AG09309 (cell line): Measurements from ENCODE around the gene HDAC7.

Source experiments
- DNase-seq: peaks from one replicate; pipeline ENCODE4 v3.0.0-alpha.2; 2010; ENCODE audit warnings: low read depth
- H3K4me3 ChIP-seq: 2 replicates; pipeline ENCODE4 v1.5.1; 2011; ENCODE audit warnings: mild to moderate bottlenecking, low read depth, low read length, moderate library complexity; ENCODE audit not compliant: control insufficient read depth
- TF ChIP-seq, protein P1 (sequence below): IDR thresholded peaks from 2 replicates; pipeline ENCODE4 v1.5.1; 2011; ENCODE audit warnings: mild to moderate bottlenecking, low read depth, low read length, inconsistent platforms; ENCODE audit not compliant: insufficient read depth, control insufficient read depth; ENCODE audit errors: missing control alignments

The HDAC7 gene

DNA sequence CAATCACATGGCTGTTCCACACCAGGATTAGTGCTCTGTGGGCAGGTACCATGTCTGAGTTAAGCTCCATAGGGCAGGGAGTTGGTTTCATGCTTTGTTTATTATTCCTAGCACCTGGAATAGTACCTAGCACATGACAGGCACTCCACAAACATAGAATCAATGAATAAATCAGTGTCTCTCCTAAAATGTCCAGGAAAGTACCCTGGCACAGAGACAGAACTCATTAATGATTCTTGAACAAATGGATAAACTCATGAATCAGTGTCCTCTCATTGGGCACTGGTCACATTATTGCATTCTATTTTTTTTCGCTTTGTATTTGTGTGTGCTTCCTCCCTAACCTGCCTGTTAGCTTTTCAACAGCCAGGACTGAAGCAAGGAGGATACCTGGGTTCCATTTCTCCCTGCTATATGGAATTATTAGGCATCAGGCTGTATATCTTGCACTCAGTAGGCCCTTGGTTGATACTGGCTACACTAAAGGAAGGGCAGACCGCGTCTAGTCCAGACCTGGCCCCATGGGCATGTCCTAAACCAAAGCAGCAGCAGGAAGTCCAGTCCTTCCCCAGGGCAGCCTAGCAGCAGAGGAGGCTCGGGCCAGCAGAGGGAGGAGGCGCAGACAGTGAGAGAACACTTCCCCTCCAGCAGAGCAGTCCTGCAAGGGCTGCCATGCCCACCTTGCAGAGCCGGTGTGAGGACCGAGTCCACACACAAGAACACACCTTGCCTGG, 18.4 kb downstream of the HDAC7 start:
- TF ChIP-seq, protein P1, sequence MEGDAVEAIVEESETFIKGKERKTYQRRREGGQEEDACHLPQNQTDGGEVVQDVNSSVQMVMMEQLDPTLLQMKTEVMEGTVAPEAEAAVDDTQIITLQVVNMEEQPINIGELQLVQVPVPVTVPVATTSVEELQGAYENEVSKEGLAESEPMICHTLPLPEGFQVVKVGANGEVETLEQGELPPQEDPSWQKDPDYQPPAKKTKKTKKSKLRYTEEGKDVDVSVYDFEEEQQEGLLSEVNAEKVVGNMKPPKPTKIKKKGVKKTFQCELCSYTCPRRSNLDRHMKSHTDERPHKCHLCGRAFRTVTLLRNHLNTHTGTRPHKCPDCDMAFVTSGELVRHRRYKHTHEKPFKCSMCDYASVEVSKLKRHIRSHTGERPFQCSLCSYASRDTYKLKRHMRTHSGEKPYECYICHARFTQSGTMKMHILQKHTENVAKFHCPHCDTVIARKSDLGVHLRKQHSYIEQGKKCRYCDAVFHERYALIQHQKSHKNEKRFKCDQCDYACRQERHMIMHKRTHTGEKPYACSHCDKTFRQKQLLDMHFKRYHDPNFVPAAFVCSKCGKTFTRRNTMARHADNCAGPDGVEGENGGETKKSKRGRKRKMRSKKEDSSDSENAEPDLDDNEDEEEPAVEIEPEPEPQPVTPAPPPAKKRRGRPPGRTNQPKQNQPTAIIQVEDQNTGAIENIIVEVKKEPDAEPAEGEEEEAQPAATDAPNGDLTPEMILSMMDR = peak; percentile 20
- no peak for DNase-seq
- H3K4me3 ChIP-seq = no peak overlapping the region

- TF ChIP-seq, protein P1 = no peak
- H3K4me3 ChIP-seq = no peak overlapping the region
These were observed 19.1 kb downstream of the HDAC7 start for GRCh38 chr12:47800582-47800981.

DNA sequence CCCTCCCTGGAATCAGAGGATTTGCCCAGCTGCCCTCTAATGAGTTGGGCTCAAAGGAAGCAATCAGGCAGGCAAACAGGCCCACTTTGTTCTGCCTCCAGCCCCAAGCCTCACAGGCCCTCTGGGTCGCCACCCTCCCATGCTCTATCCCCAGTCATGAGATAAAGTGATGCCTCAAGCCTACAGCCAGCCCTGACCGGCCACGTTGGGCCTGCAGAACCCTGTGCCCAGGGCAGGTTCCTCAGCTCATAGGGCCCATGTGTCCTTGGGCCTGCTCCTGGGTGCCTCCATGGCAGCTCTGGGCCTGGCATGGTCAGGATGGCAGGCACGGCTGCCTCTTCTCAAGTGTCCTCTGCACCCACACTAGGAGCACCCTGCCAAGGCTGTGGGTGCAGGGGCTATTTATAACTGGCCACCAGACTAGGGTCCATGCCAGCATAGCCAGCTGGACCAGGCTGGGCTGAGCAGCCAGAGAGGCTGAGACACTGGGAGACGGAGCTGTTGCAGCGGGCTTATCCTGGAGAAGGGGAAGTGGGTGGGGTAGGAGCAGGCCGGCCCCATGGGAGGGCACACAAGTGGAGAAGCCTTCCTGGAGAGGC, 20.2 kb downstream of the HDAC7 start:
- TF ChIP-seq, protein P1 = no peak
- DNase-seq = no peak
- no peak overlapping the region for H3K4me3 ChIP-seq

More at GRCh38 chr12:47800582-47800981, 19.1 kb downstream of the HDAC7 start:
- no peak for DNase-seq

GRCh38 chr12:47798382-47798948, 21.2 kb downstream of the HDAC7 start:
- DNase-seq = no peak
- H3K4me3 ChIP-seq = no peak overlapping the region
- TF ChIP-seq, protein P1 = no peak

DNA sequence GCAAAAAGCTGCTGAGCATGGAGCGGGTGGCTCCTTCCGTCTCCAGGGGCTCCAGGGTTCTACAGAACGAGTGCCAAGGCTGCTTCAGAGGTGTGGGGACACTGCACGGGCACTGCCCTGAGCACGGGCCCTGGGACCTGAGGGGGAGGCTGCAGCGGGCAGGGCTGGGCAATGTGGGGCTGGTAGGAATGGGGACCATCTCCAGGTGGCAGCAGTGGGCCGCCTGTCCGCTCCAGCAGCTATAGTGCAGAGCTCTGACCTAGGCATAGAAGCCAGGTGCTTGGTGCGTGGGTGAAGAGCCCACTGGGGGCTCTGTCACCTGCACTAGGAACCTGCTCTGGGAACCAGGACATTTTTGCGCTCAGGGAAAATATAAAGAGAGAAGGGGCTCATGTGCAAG, 22.3 kb downstream of the HDAC7 start:
- TF ChIP-seq, protein P1 = peak; percentile 34
- DNase-seq = no peak
- no peak overlapping the region for H3K4me3 ChIP-seq

DNA sequence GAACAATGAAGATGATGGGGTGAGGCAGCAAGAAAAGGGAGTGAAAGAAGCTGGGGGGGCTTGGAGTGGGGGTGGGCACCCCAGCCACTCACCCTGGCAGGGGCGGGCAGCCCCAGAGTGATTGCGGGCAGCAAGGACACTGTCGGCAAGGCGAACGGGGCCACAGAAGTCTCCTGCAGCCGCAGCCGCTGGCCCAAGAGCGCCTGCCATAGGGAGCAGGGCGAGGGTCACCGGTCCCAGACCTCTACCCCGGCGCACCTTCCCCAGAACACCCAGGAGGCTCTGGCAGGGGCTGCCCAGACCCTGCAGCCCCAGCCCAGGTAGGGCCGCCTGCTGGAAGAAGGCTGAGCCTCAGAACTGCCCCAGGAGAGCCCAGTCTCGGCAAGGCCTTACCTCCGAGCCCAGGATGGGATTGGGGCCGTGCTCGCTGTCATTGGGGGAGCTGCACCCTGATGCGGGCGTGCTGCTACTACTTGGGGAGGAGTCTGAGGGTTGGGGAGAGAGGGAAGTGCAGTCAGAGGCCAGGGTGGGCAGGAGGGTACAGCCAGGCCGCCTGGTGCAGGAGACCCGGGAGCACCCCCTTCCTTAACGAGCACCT, 23.8 kb downstream of the HDAC7 start:
- no peak overlapping the region for H3K4me3 ChIP-seq
- DNase-seq = no peak
- TF ChIP-seq, protein P1 = no peak
